ENCODE data around the gene TMEM203.

Gene TMEM203

DNA sequence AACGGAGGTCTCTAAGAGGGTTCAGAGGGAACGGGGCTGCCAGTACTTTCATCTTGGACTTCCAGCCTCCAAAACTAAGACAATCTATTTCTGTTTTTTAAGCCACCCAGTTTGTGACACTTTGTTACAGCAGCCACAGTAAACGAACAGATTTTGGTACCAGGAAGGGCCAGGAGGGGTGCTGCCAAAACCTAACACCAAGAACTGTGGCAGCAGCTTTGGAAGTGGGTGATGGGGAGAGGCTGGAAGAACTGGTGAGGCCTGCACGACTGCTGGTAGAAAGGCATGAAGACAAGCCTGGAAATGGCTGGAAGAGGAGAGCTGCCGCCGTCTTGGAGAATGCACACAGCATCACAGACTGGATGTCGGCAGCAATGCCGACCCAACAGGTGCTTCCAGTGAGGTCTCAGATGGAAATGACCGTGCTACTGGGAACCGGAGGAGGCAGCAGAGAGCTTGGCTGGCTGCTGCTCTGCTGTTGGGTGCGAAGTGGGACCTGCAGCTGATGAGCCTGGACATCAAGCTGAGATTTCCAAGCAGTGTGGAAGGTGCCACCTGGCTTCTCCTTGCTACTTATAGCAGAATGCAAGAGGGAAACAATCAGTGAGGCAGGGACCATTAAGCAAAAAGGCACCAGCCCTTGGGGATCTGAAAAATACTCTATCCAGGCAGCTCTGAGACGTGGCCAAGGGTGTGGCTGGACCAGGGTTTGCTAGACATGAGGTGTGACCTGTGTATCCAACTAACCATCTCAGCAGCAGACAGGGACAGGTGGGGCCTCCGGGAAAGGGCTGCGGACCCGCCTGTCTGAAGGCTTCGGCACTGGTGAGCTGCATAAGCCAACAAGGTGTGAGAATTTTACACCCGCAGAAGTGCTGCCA is 28.9 kb downstream of the TMEM203 start:
- no peak for DNase-seq

DNA sequence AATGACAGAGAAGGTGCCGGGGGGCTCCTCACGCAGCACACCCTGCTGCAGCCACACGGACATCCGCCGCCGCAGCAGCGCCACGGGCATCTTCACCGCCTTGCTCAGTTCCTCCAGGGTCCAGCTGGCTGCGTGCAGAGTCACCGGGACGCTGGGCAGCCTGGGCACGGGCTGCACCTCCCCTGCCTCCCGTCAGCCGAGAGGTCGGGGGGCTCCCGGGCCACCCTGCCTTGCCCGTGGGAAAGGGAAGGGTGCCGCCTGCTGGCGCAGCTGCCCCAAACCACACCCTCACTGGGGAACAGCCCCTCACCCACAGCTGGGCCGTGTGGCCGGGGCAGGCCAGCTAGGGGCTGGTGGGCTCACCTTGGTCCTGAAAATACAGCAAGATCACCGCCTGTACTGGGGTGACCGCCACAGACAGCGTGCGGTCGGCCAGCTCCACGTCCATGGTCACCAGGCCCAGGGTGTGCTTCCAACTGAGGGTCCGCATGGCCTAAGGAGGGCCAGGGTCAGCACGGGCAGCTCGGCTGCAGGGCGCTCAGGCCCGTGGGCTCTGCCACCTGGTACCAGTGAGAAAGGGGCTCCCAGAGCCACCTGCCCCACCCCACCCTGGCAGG is 30.0 kb downstream of the TMEM203 start:
- no peak for DNase-seq

DNA sequence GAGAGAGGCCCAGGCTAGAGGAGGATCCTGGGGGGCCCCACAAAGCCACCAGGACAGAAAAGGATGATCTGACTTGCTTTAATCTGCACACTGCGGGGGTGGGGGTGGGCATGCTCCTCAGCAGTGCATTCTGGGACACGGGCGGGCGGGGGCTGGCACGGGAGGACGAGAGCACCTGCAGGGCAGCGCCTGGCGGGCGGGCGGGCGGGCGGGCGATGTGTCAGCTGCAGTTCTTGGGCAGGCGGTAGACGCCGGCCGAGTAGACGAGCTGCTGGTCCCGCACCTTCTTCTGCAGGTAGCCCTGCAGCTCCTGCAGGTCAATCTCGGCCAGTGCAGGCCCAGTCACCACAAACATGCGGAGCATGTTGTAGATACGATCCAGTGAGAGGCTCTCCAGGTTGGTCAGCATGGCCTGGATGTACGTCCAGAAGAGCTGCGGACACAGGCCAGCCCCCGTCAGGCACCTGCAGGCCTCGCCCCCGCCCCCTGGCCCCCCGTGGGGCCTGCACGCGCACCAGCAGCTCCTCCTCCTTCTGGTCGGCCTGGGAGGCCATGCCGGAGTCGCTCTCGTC is 30.6 kb downstream of the TMEM203 start:
- no peak for DNase-seq

DNA sequence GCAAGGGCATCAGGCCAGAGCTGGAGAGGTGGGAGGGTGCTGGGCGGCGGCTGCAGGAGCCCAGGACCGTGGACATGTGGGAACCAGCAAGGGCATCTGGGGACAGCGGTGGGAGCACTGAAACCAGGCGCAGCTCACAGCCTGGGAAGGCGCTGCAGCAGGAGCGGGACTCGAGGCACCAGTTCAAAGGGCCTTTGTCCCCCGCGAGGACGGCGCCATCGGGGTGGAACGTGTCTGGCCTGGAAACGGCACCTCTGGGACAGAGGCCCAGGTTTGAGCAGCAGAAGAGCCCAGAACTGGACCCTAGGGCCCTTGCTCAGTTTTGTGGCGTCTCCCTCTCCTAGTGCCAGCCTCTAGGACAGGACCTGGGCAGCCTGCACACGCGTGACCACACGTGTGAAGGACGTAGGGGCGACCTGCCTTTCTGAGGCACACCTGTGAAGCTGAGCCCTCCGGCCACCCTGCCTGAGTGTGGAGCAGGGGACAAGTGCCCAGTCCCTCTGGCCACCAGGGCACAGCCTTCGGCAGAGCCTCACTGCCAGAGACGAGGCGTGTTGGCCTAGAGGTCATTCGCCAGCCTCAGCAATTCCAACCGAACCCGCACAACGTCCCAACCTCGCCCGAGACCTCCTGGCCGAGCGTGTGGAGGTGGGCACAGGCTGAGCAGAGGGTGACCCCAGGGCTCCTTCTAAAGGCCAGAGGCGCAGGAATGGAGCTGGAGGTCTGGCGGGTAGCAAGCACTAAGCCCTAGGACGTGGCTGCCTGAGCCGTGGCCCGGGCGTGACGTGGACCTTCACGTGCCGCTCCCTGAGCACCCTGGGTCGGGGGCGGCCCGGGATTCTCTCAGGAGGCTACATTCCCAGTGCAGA is 31.4 kb downstream of the TMEM203 start:
- no peak for DNase-seq

DNA sequence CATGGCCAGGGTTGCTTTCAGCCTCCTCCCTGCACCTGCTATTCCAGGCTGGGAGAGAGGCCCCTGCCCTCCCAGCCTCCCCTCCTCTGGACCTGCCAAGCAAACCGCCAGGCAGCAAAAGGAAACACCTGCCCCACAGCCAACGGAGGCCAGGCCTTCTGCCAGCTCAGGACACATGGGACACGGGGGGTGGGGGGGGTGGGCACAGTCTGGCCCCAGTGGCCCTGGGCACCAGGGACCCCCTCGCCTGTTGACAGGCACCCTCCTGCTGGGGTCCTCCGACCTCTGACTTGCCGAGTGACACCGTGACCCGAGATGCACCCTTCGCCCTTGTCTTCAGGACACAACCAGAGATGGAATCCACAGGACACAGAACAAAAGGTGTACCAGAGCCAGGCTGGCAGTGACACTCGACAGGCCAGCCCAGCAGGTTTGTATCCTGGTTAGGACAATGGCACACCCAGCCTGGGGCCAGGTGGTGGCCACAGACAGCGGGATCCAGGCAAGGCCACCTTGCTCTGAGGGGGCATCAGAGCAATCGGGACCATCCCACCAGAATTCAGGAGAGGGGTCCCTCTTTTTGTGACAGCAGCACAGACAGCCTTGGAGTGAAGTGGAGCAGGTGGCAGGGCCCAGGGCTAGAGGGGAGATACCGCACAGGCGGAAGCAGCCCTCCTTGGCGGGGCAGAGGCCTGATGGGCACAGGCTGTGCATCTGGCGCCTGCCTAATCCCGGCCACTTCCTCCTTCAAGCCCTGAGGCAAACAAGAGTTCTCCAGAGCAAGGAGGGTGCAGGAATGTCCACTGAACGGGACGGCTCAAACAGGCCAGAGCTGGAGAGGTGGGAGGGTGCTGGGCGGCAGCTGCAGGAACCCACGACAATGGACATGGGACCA is 32.3 kb downstream of the TMEM203 start:
- no peak for DNase-seq

DNA sequence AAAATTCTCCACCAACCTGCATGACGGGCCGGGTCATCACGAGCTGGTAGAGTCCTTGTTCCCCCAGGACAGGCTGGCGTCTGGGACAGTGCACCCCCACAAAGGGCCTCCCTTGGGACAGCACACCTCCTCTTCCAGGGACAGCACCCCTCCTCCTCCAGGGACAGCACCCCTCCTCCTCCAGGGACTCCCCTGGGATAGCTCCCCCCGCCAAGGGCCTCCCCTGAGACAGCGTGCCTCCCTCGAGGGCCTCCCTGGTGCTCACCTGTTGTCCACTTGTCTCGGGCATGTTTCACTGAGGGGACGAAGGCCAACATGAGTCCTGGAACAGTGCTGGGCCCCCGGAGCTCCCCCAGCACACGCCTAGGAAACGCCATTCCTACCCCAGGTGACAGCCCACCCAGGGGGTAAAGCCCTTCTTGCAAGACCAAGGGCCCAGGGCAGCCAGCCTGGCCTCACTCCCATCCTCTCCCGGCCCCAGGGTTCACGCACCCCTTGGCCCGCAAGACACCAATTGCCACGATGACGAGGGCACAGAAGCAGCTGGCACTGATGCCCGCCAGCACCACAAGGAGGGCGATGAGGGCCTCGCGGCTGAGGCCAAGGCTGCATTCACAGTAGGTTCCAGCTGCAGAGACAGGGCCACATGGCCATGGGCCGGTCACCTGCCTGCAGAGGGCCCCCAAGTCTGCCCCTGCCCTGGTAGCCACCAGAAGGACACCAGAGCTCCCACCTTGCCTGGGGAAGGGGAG is 34.1 kb downstream of the TMEM203 start:
- DNase-seq, result no peak

DNA sequence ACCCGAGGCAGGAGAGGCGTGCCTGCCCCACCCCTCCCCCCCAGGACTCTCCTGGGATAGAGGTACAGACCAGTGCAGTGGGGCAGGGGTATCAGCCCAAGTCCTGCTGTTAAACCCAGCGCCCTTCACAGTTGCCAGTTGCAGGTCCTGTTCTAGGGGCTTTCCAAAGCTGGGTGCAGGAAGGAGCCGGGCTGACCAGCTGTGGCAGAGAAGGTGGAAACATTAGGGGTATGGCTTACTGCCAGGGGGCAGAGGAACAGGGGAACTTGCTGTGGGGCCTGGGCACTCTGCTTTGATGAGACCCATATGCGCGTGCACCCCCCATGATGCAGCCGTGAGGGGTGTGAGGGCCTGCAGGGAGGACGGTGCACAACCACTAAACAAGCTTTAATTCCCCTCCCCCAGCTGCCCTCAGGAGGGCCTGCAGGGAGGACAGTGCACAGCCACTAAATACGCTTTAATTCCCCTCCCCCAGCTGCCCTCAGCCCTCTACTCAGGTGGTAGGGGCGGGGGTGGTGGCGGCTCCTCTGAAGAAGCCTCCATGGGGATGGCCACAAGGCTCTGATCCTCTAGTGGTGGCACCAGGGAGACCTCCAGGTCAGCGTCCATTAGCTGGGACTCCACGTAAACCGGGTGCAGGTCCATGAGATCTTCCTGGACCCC is 34.8 kb downstream of the TMEM203 start:
- no peak for DNase-seq

DNA sequence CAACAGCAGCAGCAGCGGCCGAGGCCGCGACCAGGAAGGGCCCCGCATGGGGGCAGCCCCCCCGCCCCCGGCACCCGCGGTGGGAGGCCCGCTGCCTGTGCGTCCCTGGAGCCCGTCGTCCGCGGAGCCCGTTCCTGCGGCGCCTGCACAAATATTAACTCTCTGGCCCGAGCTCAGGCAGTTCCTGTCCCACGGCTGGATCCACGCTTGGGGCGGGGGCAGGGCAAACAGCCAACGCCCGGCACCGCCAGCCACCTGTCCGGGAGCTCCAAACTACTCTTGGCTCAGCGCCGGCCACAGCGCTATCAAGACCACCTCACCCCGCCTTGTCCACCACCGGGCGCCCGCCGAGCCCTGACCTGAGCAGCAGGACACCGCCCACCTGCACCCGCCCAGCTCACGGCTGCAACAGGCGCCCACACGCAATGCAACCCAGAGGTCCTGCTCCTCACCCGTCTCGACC is 35.5 kb downstream of the TMEM203 start, which contains the start of gene LRRC26:
Gene LRRC26, minus strand, starts transcription at position 156 of the 463 bp plus-strand sequence. Its CDS starts 108 bp downstream, at position 48.
- no peak for DNase-seq

DNA sequence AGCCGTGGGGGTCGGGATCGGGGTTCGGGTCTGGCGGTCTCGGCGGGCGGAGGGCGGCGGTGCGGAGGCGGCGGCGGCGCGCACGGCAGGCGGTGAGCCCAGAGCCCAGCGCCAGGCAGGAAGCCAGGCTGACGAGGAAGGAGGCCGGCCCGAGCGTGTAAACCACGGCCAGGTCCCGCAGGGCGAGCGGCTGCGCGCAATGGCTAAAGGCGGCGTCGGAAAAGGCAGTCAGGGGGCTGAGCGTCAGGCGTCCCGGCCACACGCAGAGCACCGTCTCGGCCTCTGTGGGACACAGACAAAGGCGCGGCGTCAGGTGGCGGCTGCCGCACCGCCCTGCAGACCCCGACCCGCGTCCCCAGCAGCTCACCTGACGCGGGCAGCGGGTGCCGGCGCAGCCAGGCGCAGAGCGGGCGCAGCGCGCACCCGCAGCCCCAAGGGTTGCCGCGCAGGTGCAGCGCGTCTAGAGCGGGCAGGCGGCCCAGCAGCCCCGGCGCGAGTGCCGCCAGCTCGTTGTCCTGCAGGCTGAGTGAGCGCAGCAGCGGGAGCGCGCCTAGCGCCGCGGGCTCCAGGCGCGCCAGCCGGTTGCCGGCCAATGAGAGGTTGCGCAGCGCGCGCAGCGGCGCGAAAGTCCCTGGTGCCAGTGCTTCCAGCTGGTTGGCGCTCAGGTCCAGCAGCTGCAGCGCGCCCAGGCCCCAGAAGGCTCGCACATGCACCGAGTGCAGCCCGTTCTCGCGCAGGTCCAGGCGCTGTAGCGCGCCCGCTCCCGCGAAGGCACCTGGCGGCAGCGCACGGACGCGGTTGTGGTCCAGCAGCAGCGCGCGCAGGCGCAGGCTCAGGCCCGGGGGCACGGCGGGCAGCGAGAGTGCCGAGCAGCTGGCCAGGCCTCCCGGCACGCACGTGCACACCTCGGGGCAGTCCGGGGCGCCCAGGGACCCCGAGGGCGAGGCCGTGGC is 36.3 kb downstream of the TMEM203 start:
- DNase-seq, result no peak

DNA sequence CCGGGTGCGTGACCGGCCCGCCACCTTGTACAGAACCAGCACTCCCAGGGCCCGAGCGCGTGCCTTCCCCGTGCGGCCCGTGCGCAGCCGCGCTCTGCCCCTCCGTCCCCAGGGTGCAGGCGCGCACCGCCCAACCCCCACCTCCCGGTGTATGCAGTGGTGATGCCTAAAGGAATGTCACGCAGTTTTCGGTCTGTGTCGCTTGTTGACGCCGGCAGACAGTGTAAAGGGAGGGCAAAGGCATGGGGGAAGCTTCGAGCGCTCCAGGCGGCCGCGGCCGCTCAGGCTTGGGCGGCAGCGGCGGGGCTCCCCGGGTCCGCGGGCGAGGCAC is 36.9 kb downstream of the TMEM203 start:
- DNase-seq, result no peak

DNA sequence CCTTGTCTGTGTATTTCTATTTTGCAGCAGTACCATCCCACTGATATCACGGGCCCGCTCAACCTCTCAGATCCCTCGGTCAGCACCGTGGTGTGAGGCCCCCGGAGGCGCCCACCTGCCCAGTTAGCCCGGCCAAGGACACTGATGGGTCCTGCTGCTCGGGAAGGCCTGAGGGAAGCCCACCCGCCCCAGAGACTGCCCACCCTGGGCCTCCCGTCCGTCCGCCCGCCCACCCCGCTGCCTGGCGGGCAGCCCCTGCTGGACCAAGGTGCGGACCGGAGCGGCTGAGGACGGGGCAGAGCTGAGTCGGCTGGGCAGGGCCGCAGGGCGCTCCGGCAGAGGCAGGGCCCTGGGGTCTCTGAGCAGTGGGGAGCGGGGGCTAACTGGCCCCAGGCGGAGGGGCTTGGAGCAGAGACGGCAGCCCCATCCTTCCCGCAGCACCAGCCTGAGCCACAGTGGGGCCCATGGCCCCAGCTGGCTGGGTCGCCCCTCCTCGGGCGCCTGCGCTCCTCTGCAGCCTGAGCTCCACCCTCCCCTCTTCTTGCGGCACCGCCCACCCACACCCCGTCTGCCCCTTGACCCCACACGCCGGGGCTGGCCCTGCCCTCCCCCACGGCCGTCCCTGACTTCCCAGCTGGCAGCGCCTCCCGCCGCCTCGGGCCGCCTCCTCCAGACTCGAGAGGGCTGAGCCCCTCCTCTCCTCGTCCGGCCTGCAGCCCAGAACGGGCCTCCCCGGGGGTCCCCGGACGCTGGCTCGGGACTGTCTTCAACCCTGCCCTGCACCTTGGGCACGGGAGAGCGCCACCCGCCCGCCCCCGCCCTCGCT is 37.5 kb downstream of the TMEM203 start:
- no peak for DNase-seq

DNA sequence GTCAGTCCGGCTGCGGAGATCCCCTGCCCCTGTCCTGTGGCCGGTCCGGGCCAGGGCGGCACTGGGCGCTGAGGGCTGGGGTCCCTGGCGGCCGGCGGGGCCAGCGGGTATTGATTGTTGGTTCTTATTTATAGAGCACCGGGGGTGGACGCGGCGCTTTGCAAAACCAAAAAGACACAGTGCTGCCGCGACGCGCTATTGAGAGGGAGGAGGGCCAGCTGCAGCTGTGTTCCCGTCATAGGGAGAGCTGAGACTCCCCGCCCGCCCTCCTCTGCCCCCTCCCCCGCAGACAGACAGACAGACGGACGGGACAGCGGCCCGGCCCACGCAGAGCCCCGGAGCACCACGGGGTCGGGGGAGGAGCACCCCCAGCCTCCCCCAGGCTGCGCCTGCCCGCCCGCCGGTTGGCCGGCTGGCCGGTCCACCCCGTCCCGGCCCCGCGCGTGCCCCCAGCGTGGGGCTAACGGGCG is 38.1 kb downstream of the TMEM203 start:
- no peak for DNase-seq

DNA sequence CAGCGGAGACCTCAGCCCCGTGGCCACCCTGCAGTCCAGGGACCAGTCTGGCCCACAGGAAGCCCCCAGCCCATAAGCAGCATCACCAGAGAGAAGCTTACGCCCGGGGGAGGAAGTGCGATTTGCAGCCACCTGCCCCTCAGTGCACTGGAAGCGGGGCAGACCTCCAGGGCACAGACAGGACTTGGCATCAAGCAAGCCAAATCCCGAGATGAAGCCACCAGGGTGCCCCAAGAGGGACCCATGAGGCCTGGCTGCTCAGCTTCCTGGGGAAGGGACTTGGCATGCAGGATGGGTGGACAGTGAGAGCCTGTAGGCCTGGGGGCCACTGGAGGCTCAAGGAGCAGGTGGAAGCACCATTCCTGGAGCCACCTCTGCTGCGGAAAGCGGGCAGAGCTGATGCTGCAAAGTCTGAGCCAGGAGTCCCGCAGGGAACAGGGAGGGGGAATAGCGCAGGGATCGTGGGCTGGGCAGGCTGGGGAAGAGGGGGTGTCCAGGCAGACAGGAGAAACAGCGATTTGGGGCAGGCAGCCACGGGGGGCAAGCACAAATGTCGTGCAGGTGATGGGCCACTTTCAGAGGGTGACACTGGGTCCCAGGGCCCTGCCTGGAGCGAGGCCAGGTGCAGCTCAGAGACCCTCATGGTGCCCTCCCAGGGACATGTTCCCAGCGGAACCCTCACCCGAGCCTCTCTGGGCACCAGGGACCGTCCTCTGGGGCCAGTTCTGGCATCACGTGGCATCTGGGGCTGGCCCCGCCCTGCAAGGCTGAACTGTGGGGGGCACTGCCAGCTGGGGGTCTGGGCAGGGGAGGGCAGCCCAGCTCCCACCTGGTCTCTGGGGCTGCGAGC is 38.8 kb downstream of the TMEM203 start:
- no peak for DNase-seq

DNA sequence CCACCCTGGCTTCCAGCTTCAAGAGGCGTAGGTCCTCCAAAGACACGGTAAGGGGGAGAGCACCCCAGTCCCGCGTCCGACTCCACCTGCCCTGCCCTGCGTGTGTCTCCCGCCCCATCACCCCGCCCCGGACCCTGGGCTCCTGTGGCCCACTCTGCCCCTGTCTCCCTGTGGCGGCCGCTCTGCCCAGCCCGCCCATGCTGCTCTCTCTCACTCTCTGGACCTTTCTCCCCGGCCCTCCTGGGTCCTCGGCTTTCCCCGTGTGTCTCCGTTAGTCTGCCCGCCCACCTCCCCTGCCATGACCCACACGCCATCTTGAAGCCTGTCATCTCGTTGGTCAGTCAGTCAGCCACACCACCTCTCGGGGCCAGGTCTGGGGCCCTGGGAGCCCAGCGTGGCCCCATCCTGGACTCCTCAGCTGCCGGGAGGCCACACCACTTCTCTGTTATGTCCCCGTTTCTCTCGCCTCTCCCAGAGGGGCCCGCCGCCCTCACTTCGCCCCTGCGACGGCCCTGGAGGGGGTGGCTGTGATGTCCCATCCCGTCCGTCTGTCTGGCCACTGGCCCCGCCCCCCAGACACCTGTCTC is 40.1 kb downstream of the TMEM203 start:
- DNase-seq, result no peak

DNA sequence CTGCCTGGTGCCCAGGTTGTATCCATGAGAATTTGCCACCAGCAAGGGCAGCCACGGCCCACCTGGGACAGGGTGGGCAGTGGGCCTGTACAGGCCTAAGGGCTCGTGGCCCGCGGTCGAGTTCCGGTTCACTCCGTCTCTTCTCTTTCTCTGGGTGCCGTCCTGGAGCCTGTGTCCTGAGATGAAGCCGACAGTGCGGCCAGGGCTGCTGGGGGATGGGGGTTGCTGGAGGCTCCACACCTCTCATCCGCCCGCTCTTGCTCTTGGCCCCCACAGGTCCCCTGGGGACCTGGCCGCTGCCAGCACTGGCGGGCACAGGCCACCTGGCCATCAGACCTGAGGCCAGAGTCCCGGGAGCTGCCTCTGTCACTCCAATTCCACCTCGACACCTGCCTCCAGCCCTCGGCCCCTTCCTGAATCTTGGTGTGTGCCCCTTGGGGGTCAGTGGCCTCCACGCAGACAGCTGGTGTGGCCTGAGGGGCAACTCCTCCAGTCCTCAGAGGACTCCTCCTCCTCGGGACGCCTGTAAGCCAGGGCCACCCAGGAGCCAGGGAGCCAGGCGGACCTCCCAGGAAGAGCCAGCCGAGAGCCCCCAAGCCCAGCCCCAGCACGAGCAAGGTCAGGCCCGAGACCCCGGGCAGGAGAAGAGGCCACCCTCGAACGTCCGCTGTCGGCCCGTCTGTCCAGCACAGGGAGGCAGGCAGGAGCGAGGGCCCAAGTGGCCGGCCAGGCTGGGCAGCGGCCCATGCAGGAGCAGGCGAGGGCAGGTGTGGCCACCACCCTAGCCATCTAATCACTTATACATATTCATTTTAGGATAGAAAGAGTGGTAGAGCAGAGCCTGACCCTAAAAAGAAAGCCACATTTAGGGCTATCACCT is 40.8 kb downstream of the TMEM203 start:
- no peak for DNase-seq

DNA sequence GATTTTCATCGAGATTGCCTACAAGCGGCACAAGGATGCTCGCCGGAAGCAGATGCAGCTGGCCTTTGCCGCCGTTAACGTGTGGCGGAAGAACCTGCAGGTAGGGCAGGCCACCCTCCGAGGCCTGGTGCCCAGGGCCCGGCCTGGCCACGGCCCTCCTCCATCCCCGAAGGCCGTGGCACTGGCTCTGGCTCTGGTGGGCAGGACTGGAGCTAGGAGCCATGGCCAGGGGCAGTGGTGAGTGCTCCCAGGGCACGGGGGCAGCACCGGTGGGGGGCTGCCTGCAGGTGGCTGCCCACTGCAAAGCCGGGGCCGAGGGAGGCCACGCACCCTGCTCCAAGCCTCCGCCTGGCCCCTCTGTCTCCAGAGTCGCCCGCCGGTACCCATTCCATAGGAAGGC is 41.6 kb downstream of the TMEM203 start:
- DNase-seq, result no peak
